ENCODE data around the gene BTG1. TPM values are rescaled to one million over a fixed set of nuclear protein-coding genes. Genes with fewer than 3 reads are reported as not detected.
A peak's percentile ranks its signal among the peaks of the same experiment; 100 is the strongest.

Gene BTG1
- total and polyA plus RNA-seq, 9 of the 15 experiments (the other 6 are each of a cell fraction or from before 2014, with no cell fraction given), result 3.7 to 28.6 (median 7.4) TPM

DNA sequence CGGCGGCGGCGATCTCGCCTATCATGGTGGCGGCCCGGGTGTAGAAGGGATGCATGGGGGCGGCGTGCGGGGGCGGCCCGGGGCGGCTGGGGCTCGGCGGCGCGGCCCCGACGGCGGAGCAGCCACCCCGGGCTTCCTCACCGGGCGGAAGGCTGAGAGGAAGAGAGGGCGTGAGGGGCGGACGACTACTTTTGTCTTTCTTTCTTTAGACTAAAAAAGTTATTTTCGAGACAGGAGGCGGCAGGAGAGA is 240 bp downstream of the BTG1 start (continued):
- TF ChIP-seq, protein P1, sequence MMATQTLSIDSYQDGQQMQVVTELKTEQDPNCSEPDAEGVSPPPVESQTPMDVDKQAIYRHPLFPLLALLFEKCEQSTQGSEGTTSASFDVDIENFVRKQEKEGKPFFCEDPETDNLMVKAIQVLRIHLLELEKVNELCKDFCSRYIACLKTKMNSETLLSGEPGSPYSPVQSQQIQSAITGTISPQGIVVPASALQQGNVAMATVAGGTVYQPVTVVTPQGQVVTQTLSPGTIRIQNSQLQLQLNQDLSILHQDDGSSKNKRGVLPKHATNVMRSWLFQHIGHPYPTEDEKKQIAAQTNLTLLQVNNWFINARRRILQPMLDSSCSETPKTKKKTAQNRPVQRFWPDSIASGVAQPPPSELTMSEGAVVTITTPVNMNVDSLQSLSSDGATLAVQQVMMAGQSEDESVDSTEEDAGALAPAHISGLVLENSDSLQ (IDR thresholded peaks at IDR 0.05), result no peak
- peak; percentile 77 for TF ChIP-seq NCOA6 (IDR thresholded peaks at IDR 0.05)
- no peak for TF ChIP-seq TEAD4 (IDR thresholded peaks at IDR 0.05; ENCODE audit: low read length)
- peak; percentile 55; the same call in 1 of the 2 replicates for TF ChIP-seq TEAD4 (CRISPR knock-in tag; IDR thresholded peaks at IDR 0.05; ENCODE audit: borderline replicate concordance)
- 0 out of 2 replicates have a peak, but pooled peaks have one; percentile 6 for TF ChIP-seq NFRKB (IDR thresholded peaks at IDR 0.05; ENCODE audit: low read depth)
- TF ChIP-seq CHD1 (IDR thresholded peaks at IDR 0.05; ENCODE audit: low read length), result no peak
- no peak for TF ChIP-seq ZFX (CRISPR knock-in tag; IDR thresholded peaks at IDR 0.05)
- no peak for TF ChIP-seq TSC22D4 (tag; IDR thresholded peaks at IDR 0.05)
- TF ChIP-seq, protein P2, sequence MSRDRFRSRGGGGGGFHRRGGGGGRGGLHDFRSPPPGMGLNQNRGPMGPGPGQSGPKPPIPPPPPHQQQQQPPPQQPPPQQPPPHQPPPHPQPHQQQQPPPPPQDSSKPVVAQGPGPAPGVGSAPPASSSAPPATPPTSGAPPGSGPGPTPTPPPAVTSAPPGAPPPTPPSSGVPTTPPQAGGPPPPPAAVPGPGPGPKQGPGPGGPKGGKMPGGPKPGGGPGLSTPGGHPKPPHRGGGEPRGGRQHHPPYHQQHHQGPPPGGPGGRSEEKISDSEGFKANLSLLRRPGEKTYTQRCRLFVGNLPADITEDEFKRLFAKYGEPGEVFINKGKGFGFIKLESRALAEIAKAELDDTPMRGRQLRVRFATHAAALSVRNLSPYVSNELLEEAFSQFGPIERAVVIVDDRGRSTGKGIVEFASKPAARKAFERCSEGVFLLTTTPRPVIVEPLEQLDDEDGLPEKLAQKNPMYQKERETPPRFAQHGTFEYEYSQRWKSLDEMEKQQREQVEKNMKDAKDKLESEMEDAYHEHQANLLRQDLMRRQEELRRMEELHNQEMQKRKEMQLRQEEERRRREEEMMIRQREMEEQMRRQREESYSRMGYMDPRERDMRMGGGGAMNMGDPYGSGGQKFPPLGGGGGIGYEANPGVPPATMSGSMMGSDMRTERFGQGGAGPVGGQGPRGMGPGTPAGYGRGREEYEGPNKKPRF (IDR thresholded peaks at IDR 0.05; ENCODE audit: low read depth, low read length), result no peak
- no peak for TF ChIP-seq RCOR1 (IDR thresholded peaks at IDR 0.05; ENCODE audit: borderline replicate concordance in 1 of 2, low read depth in 2 of 2, low read length in 2 of 2)
- no peak for TF ChIP-seq KLF10 (CRISPR knock-in tag; IDR thresholded peaks at IDR 0.05)
- no peak for TF ChIP-seq NFXL1 (CRISPR knock-in tag; IDR thresholded peaks at IDR 0.05)
- TF ChIP-seq, protein P3, sequence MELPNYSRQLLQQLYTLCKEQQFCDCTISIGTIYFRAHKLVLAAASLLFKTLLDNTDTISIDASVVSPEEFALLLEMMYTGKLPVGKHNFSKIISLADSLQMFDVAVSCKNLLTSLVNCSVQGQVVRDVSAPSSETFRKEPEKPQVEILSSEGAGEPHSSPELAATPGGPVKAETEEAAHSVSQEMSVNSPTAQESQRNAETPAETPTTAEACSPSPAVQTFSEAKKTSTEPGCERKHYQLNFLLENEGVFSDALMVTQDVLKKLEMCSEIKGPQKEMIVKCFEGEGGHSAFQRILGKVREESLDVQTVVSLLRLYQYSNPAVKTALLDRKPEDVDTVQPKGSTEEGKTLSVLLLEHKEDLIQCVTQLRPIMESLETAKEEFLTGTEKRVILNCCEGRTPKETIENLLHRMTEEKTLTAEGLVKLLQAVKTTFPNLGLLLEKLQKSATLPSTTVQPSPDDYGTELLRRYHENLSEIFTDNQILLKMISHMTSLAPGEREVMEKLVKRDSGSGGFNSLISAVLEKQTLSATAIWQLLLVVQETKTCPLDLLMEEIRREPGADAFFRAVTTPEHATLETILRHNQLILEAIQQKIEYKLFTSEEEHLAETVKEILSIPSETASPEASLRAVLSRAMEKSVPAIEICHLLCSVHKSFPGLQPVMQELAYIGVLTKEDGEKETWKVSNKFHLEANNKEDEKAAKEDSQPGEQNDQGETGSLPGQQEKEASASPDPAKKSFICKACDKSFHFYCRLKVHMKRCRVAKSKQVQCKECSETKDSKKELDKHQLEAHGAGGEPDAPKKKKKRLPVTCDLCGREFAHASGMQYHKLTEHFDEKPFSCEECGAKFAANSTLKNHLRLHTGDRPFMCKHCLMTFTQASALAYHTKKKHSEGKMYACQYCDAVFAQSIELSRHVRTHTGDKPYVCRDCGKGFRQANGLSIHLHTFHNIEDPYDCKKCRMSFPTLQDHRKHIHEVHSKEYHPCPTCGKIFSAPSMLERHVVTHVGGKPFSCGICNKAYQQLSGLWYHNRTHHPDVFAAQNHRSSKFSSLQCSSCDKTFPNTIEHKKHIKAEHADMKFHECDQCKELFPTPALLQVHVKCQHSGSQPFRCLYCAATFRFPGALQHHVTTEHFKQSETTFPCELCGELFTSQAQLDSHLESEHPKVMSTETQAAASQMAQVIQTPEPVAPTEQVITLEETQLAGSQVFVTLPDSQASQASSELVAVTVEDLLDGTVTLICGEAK (IDR thresholded peaks at IDR 0.05), result no peak
- TF ChIP-seq, protein P3 (CRISPR knock-in tag; IDR thresholded peaks at IDR 0.05), result peak; percentile 48; the same call in 1 of the 2 replicates
- TF ChIP-seq PTBP1 (IDR thresholded peaks at IDR 0.05; ENCODE audit: low read depth, low read length), result no peak

Measured in K562 (cell line).